ENCODE measurements around the gene MAGI2.

DNA sequence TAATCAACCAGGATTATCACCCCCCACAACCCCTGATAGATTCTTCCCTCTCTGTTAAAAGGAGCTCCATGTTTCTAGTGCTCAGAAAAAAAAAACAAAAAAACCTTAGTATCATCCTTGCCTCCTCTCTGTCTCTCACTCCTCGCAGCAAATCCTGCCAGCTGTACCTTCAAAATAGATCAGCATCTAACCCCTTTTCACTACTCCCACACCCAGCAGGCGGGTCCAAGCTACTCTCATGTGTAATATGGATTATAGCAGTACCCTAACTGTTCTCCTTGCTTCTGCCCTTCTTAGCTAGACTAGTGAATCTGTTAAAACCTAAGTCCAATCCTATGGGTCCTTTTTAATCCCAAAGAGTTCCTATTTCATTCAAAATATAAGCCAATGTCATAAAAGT is 667.4 kb downstream of the MAGI2 start:
- TF ChIP-seq, protein P1, sequence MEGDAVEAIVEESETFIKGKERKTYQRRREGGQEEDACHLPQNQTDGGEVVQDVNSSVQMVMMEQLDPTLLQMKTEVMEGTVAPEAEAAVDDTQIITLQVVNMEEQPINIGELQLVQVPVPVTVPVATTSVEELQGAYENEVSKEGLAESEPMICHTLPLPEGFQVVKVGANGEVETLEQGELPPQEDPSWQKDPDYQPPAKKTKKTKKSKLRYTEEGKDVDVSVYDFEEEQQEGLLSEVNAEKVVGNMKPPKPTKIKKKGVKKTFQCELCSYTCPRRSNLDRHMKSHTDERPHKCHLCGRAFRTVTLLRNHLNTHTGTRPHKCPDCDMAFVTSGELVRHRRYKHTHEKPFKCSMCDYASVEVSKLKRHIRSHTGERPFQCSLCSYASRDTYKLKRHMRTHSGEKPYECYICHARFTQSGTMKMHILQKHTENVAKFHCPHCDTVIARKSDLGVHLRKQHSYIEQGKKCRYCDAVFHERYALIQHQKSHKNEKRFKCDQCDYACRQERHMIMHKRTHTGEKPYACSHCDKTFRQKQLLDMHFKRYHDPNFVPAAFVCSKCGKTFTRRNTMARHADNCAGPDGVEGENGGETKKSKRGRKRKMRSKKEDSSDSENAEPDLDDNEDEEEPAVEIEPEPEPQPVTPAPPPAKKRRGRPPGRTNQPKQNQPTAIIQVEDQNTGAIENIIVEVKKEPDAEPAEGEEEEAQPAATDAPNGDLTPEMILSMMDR (IDR thresholded peaks at IDR 0.05; ENCODE audit: low read depth, low read length, poor library complexity, severe bottlenecking): no peak
- TF ChIP-seq EZH2phosphoT487 (IDR thresholded peaks at IDR 0.05; ENCODE audit: borderline replicate concordance, low read length): no peak
